GM23338 (cell line): ENCODE results near the gene GIPC1. TPM values are rescaled to one million over a fixed set of nuclear protein-coding genes. Genes with fewer than 3 reads are reported as not detected.

Source experiments
- ATAC-seq: fragments of 200-7000 bp; cut with Tn5 transposase; 3 replicates; pipeline ENCODE4 v1.9.1; 2020
- DNase-seq: peaks from one replicate; pipeline ENCODE4 v3.0.0-alpha.2; 2015; ENCODE audit warnings: low spot score
- H2AFZ ChIP-seq: fragments of 200-600 bp; sonication (generic); 2 replicates; pipeline ENCODE4 v1.8.0; 2016; ENCODE audit warnings: antibody characterized with exemption, mild to moderate bottlenecking, moderate library complexity
- H3F3A ChIP-seq: fragments of 200-600 bp; sonication (generic); replicated peaks from 2 replicates; pipeline ENCODE4 v1.8.0; 2017; ENCODE audit warnings: antibody characterized with exemption, mixed run types, low read depth
- H3K27ac ChIP-seq: fragments of 200-600 bp; sonication (generic); 2 replicates; pipeline ENCODE4 v1.6.1; 2016; ENCODE audit warnings: low read depth
- H3K27me3 ChIP-seq: fragments of 200-600 bp; sonication (generic); 2 replicates; pipeline ENCODE4 v1.8.0; 2016; ENCODE audit warnings: mild to moderate bottlenecking, mixed run types, moderate library complexity; ENCODE audit not compliant: insufficient read depth
- H3K36me3 ChIP-seq: fragments of 200-600 bp; sonication (generic); 2 replicates; pipeline ENCODE4 v1.8.0; 2016; ENCODE audit warnings: mild to moderate bottlenecking; ENCODE audit not compliant: insufficient read depth
- H3K4me1 ChIP-seq: fragments of 200-600 bp; sonication (generic); 2 replicates; pipeline ENCODE4 v1.8.0; 2016; ENCODE audit warnings: mild to moderate bottlenecking, moderate library complexity; ENCODE audit not compliant: insufficient read depth
- H3K4me2 ChIP-seq: fragments of 200-600 bp; sonication (generic); 2 replicates; pipeline ENCODE4 v1.7.1; 2017; ENCODE audit warnings: mixed run types
- H3K4me3 ChIP-seq: fragments of 200-600 bp; sonication (generic); 2 replicates; pipeline ENCODE4 v1.6.1; 2016; ENCODE audit warnings: mixed run types
- H3K79me2 ChIP-seq: fragments of 200-600 bp; sonication (generic); replicated peaks from 2 replicates; pipeline ENCODE4 v1.8.0; 2017; ENCODE audit warnings: mild to moderate bottlenecking; ENCODE audit not compliant: insufficient read depth
- H3K9me2 ChIP-seq: fragments of 200-600 bp; sonication (generic); 2 replicates; pipeline ENCODE4 v1.8.0; 2017; ENCODE audit not compliant: insufficient read depth
- H4K20me1 ChIP-seq: fragments of 200-600 bp; sonication (generic); replicated peaks from 2 replicates; pipeline ENCODE4 v1.8.0; 2017; ENCODE audit warnings: mild to moderate bottlenecking; ENCODE audit not compliant: insufficient read depth
- H3K27ac Mint-ChIP-seq: 2 replicates; pipeline ENCODE4 v1.8.0; 2020; ENCODE audit warnings: inconsistent platforms, mild to moderate bottlenecking, moderate library complexity, mixed read lengths
- H3K27me3 Mint-ChIP-seq: 3 replicates; pipeline ENCODE4 v1.8.0; 2022; ENCODE audit warnings: low read depth, mild to moderate bottlenecking, moderate library complexity, mixed read lengths, inconsistent platforms; ENCODE audit not compliant: insufficient read depth, poor library complexity
- H3K36me3 Mint-ChIP-seq: 3 replicates; pipeline ENCODE4 v1.8.0; 2021; ENCODE audit warnings: low read depth, mild to moderate bottlenecking, inconsistent platforms, moderate library complexity, mixed read lengths
- H3K4me1 Mint-ChIP-seq: 3 replicates; pipeline ENCODE4 v1.8.0; 2020; ENCODE audit warnings: mild to moderate bottlenecking, inconsistent platforms, mixed read lengths
- H3K4me3 Mint-ChIP-seq: 3 replicates; pipeline ENCODE4 v1.8.0; 2021; ENCODE audit warnings: moderate library complexity, mild to moderate bottlenecking, inconsistent platforms, mixed read lengths
- H3K9me3 Mint-ChIP-seq: 3 replicates; pipeline ENCODE4 v1.8.0; 2020; ENCODE audit warnings: moderate library complexity, mild to moderate bottlenecking, inconsistent platforms, mixed read lengths
- CREB1 ChIP-seq: fragments of 250-450 bp; sonication (Bioruptor Pico); IDR thresholded peaks from 2 replicates; pipeline ENCODE4 v1.5.0; 2020; ENCODE audit warnings: low read depth, mild to moderate bottlenecking, moderate library complexity
- EZH2 ChIP-seq: fragments of 200-600 bp; sonication (generic); IDR thresholded peaks from one replicate; pipeline ENCODE4 v1.8.0; 2017; ENCODE audit warnings: antibody characterized with exemption, mild to moderate bottlenecking, low read depth; ENCODE audit not compliant: unreplicated experiment
- EZH2phosphoT487 ChIP-seq: fragments of 200-600 bp; sonication (generic); IDR thresholded peaks from one replicate; pipeline ENCODE4 v1.8.1; 2018; ENCODE audit warnings: antibody characterized with exemption; ENCODE audit not compliant: unreplicated experiment
- JUNB ChIP-seq: IDR thresholded peaks from one replicate; pipeline ENCODE4 v1.6.1; 2016; ENCODE audit warnings: antibody characterized with exemption; ENCODE audit not compliant: unreplicated experiment
- NANOG ChIP-seq: IDR thresholded peaks from 2 replicates; pipeline ENCODE4 v1.6.1; 2016; ENCODE audit warnings: antibody characterized with exemption, borderline replicate concordance
- POLR2AphosphoS5 ChIP-seq: IDR thresholded peaks from 2 replicates; pipeline ENCODE4 v1.6.1; 2016; ENCODE audit warnings: antibody characterized with exemption, low read depth
- STAT1 ChIP-seq: IDR thresholded peaks from one replicate; pipeline ENCODE4 v1.6.1; 2016; ENCODE audit warnings: antibody characterized with exemption; ENCODE audit not compliant: unreplicated experiment
- ZNF114 ChIP-seq: fragments of 250-450 bp; sonication (Bioruptor Pico); IDR thresholded peaks from 2 replicates; pipeline ENCODE4 v1.5.0; 2020; ENCODE audit warnings: mild to moderate bottlenecking, moderate library complexity
- ZNF331 ChIP-seq: fragments of 250-450 bp; sonication (Bioruptor Pico); IDR thresholded peaks from 2 replicates; pipeline ENCODE4 v1.5.0; 2020; ENCODE audit warnings: low read depth, mild to moderate bottlenecking, moderate library complexity
- polyA plus RNA-seq: library from polyadenylated mRNA; unstranded; fragments of >200 nt; fragmentation: Nextera tagmentation; extraction: Ambion mirVana; gene quantifications from 2 replicates; pipeline ENCODE4 v1.2.1, GENCODE V29; 2016
- total RNA-seq: library from RNA; depleted of rRNA; stranded (reverse); fragments of >200 nt; shearing (Covaris generic); gene quantifications from 2 replicates; pipeline ENCODE4 v1.2.3, GENCODE V29; 2014
- TF ChIP-seq, protein P1 (sequence below), 2 experiments: fragments of 200-600 bp in 1 of 2; sonication (generic) in 1 of 2; conservative IDR thresholded peaks; 2 replicates each; pipeline versions ENCODE4 v1.5.1 to v1.6.1; 2016 to 2017; ENCODE audit warnings: antibody characterized with exemption in 2 of 2, low read depth in 2 of 2, mild to moderate bottlenecking in 2 of 2, moderate library complexity in 1 of 2
- TF ChIP-seq, protein P2 (sequence below): fragments of 250-450 bp; sonication (Bioruptor Pico); IDR thresholded peaks from 2 replicates; pipeline ENCODE4 v1.5.0; 2020; ENCODE audit warnings: mild to moderate bottlenecking, moderate library complexity
- TF ChIP-seq, protein P3 (sequence below): IDR thresholded peaks from 2 replicates; pipeline ENCODE4 v1.6.1; 2016; ENCODE audit warnings: antibody characterized with exemption
- TF ChIP-seq, protein P4 (sequence below): IDR thresholded peaks from one replicate; pipeline ENCODE4 v1.6.1; 2018; ENCODE audit warnings: antibody characterized with exemption; ENCODE audit not compliant: unreplicated experiment

The GIPC1 gene
- total and polyA plus RNA-seq, 2 experiments from 2014 or later, result 51.6 to 106 TPM

DNA sequence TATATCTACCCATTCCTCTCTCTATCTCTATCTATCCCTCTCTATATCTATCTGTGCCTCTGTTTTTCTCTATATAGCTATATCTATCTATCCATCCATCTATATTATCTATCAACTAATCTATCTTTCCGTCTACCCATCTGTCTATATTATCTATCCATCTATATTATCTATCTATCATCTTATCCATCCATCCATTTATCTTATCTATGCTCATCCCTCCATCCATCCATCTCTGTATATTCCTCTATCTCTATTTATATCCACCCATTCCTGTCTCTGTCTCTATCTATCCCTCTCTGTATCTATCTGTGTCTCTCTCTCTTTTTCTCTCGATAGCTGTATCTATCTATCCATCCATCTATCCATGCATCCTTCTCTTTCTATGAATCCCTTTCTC, 35.0 kb downstream of the GIPC1 start:
- Mint-ChIP-seq H3K4me3 (no peak overlapping the region), H3K27ac (no peak overlapping the region), H3K27me3 (peaks cover 4% of the 10 kb centered on the region), H3K4me1 (no peaks in the 10 kb centered on the region), H3K36me3 (peaks cover 32% of the 10 kb centered on the region), H3K9me3 (no peaks in the 10 kb centered on the region)
- H3K27ac ChIP-seq, result no peak overlapping the region
- no peak for TF ChIP-seq EZH2phosphoT487
- TF ChIP-seq ZNF114 (CRISPR knock-in tag), result no peak
- TF ChIP-seq, protein P1, sequence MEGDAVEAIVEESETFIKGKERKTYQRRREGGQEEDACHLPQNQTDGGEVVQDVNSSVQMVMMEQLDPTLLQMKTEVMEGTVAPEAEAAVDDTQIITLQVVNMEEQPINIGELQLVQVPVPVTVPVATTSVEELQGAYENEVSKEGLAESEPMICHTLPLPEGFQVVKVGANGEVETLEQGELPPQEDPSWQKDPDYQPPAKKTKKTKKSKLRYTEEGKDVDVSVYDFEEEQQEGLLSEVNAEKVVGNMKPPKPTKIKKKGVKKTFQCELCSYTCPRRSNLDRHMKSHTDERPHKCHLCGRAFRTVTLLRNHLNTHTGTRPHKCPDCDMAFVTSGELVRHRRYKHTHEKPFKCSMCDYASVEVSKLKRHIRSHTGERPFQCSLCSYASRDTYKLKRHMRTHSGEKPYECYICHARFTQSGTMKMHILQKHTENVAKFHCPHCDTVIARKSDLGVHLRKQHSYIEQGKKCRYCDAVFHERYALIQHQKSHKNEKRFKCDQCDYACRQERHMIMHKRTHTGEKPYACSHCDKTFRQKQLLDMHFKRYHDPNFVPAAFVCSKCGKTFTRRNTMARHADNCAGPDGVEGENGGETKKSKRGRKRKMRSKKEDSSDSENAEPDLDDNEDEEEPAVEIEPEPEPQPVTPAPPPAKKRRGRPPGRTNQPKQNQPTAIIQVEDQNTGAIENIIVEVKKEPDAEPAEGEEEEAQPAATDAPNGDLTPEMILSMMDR (conservative IDR thresholded peaks at IDR 0.05; ENCODE audit: low read depth in 2 of 2), result no peak
- TF ChIP-seq CREB1 (CRISPR knock-in tag), result no peak
- no peak for TF ChIP-seq EZH2
- TF ChIP-seq JUNB, result no peak
- no peak for TF ChIP-seq POLR2AphosphoS5
- no peak for TF ChIP-seq STAT1
- TF ChIP-seq, protein P2, sequence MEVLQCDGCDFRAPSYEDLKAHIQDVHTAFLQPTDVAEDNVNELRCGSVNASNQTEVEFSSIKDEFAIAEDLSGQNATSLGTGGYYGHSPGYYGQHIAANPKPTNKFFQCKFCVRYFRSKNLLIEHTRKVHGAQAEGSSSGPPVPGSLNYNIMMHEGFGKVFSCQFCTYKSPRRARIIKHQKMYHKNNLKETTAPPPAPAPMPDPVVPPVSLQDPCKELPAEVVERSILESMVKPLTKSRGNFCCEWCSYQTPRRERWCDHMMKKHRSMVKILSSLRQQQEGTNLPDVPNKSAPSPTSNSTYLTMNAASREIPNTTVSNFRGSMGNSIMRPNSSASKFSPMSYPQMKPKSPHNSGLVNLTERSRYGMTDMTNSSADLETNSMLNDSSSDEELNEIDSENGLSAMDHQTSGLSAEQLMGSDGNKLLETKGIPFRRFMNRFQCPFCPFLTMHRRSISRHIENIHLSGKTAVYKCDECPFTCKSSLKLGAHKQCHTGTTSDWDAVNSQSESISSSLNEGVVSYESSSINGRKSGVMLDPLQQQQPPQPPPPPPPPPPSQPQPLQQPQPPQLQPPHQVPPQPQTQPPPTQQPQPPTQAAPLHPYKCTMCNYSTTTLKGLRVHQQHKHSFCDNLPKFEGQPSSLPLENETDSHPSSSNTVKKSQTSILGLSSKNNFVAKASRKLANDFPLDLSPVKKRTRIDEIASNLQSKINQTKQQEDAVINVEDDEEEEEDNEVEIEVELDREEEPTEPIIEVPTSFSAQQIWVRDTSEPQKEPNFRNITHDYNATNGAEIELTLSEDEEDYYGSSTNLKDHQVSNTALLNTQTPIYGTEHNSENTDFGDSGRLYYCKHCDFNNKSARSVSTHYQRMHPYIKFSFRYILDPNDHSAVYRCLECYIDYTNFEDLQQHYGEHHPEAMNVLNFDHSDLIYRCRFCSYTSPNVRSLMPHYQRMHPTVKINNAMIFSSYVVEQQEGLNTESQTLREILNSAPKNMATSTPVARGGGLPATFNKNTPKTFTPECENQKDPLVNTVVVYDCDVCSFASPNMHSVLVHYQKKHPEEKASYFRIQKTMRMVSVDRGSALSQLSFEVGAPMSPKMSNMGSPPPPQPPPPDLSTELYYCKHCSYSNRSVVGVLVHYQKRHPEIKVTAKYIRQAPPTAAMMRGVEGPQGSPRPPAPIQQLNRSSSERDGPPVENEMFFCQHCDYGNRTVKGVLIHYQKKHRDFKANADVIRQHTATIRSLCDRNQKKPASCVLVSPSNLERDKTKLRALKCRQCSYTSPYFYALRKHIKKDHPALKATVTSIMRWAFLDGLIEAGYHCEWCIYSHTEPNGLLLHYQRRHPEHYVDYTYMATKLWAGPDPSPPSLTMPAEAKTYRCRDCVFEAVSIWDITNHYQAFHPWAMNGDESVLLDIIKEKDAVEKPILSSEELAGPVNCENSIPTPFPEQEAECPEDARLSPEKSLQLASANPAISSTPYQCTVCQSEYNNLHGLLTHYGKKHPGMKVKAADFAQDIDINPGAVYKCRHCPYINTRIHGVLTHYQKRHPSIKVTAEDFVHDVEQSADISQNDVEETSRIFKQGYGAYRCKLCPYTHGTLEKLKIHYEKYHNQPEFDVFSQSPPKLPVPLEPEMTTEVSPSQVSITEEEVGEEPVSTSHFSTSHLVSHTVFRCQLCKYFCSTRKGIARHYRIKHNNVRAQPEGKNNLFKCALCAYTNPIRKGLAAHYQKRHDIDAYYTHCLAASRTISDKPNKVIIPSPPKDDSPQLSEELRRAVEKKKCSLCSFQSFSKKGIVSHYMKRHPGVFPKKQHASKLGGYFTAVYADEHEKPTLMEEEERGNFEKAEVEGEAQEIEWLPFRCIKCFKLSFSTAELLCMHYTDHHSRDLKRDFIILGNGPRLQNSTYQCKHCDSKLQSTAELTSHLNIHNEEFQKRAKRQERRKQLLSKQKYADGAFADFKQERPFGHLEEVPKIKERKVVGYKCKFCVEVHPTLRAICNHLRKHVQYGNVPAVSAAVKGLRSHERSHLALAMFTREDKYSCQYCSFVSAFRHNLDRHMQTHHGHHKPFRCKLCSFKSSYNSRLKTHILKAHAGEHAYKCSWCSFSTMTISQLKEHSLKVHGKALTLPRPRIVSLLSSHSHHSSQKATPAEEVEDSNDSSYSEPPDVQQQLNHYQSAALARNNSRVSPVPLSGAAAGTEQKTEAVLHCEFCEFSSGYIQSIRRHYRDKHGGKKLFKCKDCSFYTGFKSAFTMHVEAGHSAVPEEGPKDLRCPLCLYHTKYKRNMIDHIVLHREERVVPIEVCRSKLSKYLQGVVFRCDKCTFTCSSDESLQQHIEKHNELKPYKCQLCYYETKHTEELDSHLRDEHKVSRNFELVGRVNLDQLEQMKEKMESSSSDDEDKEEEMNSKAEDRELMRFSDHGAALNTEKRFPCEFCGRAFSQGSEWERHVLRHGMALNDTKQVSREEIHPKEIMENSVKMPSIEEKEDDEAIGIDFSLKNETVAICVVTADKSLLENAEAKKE, result no peak
- no peak for TF ChIP-seq NANOG
- no peak for TF ChIP-seq ZNF331 (CRISPR knock-in tag)
- TF ChIP-seq, protein P3, sequence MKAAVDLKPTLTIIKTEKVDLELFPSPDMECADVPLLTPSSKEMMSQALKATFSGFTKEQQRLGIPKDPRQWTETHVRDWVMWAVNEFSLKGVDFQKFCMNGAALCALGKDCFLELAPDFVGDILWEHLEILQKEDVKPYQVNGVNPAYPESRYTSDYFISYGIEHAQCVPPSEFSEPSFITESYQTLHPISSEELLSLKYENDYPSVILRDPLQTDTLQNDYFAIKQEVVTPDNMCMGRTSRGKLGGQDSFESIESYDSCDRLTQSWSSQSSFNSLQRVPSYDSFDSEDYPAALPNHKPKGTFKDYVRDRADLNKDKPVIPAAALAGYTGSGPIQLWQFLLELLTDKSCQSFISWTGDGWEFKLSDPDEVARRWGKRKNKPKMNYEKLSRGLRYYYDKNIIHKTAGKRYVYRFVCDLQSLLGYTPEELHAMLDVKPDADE, result no peak
- TF ChIP-seq, protein P4, sequence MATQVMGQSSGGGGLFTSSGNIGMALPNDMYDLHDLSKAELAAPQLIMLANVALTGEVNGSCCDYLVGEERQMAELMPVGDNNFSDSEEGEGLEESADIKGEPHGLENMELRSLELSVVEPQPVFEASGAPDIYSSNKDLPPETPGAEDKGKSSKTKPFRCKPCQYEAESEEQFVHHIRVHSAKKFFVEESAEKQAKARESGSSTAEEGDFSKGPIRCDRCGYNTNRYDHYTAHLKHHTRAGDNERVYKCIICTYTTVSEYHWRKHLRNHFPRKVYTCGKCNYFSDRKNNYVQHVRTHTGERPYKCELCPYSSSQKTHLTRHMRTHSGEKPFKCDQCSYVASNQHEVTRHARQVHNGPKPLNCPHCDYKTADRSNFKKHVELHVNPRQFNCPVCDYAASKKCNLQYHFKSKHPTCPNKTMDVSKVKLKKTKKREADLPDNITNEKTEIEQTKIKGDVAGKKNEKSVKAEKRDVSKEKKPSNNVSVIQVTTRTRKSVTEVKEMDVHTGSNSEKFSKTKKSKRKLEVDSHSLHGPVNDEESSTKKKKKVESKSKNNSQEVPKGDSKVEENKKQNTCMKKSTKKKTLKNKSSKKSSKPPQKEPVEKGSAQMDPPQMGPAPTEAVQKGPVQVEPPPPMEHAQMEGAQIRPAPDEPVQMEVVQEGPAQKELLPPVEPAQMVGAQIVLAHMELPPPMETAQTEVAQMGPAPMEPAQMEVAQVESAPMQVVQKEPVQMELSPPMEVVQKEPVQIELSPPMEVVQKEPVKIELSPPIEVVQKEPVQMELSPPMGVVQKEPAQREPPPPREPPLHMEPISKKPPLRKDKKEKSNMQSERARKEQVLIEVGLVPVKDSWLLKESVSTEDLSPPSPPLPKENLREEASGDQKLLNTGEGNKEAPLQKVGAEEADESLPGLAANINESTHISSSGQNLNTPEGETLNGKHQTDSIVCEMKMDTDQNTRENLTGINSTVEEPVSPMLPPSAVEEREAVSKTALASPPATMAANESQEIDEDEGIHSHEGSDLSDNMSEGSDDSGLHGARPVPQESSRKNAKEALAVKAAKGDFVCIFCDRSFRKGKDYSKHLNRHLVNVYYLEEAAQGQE, result no peak
- H3K27me3 ChIP-seq, result no peaks in the 10 kb centered on the region
- H3K4me2 ChIP-seq, result no peak overlapping the region
- H3K36me3 ChIP-seq, result peaks cover 6% of the 10 kb centered on the region; the same call in 1 of the 2 replicates
- no peaks in the 10 kb centered on the region for H3K4me1 ChIP-seq
- DNase-seq (no peak), ATAC-seq (no peak)
- no peaks in the 10 kb centered on the region for H3K9me2 ChIP-seq
- no peaks in the 10 kb centered on the region for H3K79me2 ChIP-seq
- H2AFZ ChIP-seq, result no peak overlapping the region
- peaks cover 2% of the 10 kb centered on the region; the same call in 1 of the 2 replicates for H4K20me1 ChIP-seq
- no peak overlapping the region for H3K4me3 ChIP-seq
- no peaks in the 10 kb centered on the region for H3F3A ChIP-seq
